Kidney epithelial cell (primary cell): ENCODE measurements around the gene RIC3. TPM values are rescaled to one million over a fixed set of nuclear protein-coding genes. Genes with fewer than 3 reads are reported as not detected.
A peak's percentile ranks its signal among the peaks of the same experiment; 100 is the strongest.

Experiments
- DNase-seq: peaks from one replicate; pipeline ENCODE4 v3.0.0-alpha.2; 2010; ENCODE audit warnings: low read depth
- H3K27me3 ChIP-seq: 2 replicates; pipeline ENCODE4 v1.6.0; 2011; ENCODE audit warnings: low read length; ENCODE audit not compliant: control insufficient read depth, insufficient read depth
- H3K36me3 ChIP-seq: 2 replicates; pipeline ENCODE4 v1.5.1; 2011; ENCODE audit warnings: low read length; ENCODE audit not compliant: control insufficient read depth, insufficient read depth
- H3K4me3 ChIP-seq: 2 replicates; pipeline ENCODE4 v1.5.1; 2011; ENCODE audit warnings: low read depth, mild to moderate bottlenecking, control low read depth, low read length
- total RNA-seq: library from RNA; depleted of rRNA; stranded (reverse); fragments of >200 nt; gene quantifications from 2 replicates; pipeline ENCODE4 v1.2.3, GENCODE V29; 2015
- TF ChIP-seq, protein P1 (sequence below): IDR thresholded peaks from 2 replicates; pipeline ENCODE4 v1.5.1; 2011; ENCODE audit warnings: mild to moderate bottlenecking, moderate library complexity, low read length, control low read depth, inconsistent platforms; ENCODE audit not compliant: insufficient read depth, poor library complexity, severe bottlenecking

The RIC3 gene
- total RNA-seq, 1 donor from 2014 or later: 19.5 TPM

DNA sequence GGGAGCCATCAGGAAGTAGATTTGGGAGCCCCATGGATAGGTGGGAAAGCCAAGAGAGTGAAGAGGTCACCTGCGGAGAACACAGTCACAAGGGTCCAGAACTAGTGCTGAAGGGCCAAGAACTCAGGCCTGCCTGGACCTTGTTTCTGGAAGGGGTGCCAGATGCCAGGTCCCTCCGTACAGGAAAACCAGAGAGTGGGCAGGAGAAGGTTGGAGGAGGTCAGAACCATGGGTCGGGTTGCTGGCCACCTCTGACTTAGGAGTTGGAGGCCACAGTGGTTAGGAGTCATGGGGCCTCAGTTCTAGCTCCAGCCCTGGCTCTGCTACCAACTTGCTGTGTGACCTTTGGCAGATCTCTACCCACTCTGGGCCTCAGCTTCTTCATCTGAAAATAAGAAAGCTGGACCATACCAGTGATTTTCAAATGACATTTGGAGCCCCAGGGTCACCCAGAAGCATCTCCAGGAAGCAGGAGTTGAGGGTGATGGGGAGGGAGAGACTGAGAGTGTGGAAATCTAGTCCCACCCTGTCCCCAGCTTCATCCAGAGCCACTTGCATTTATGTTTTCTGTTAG lies 108.6 kb downstream of the RIC3 start:
- Histone ChIP-seq H3K36me3 (no peaks in the 10 kb centered on the region), H3K27me3 (no peaks in the 10 kb centered on the region)
- TF ChIP-seq, protein P1, sequence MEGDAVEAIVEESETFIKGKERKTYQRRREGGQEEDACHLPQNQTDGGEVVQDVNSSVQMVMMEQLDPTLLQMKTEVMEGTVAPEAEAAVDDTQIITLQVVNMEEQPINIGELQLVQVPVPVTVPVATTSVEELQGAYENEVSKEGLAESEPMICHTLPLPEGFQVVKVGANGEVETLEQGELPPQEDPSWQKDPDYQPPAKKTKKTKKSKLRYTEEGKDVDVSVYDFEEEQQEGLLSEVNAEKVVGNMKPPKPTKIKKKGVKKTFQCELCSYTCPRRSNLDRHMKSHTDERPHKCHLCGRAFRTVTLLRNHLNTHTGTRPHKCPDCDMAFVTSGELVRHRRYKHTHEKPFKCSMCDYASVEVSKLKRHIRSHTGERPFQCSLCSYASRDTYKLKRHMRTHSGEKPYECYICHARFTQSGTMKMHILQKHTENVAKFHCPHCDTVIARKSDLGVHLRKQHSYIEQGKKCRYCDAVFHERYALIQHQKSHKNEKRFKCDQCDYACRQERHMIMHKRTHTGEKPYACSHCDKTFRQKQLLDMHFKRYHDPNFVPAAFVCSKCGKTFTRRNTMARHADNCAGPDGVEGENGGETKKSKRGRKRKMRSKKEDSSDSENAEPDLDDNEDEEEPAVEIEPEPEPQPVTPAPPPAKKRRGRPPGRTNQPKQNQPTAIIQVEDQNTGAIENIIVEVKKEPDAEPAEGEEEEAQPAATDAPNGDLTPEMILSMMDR: no peak

DNA sequence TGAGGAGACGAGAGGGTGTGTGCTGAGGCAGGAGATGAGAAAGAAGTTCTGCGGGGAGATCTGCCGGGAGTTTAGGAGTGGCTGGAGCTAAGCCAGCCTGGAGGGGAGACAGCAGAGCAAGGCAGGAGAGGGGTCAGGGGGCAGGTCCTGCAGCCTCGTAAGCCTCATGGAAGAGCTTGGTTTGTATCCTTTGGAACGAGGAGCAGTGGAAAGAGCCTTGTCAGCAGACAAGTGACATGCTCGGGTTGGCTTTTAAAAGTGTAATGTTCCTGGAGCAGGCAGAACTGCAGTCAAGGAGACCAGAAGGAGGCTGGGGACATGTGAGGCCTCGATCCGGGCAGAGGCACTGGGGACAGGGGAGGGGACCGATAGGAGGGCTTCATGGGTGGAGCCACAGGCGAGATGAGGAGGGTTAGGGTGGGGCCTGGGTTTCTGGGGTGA lies 109.2 kb downstream of the RIC3 start:
- DNase-seq: no peak
- no peaks in the 10 kb centered on the region for H3K27me3 ChIP-seq
- no peaks in the 10 kb centered on the region for H3K36me3 ChIP-seq
- TF ChIP-seq, protein P1: no peak
- H3K4me3 ChIP-seq: no peak overlapping the region

More for the DNA sequence above, 108.6 kb downstream of the RIC3 start:
- H3K4me3 ChIP-seq: no peak overlapping the region
- no peak for DNase-seq

DNA sequence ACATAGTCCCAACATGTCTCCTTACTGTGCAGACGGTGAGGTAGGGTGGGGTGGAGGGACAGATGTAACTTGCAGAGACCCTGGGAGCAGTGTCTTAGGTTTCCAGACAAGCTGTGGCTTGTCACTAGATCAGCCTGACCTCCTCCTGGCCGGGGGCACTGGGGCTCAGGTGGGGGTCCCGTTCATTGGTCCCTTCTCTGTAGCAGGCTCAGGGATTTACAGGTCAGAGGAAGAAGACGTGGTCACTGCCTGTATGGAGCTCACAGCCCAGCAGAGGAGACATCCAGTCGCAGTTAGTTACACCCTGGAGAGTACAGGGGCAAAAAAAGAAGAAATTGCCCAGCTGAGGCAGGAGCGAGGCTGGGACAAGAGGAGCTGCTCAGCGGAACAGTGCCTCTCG lies 109.8 kb downstream of the RIC3 start:
- Histone ChIP-seq H3K27me3 (no peaks in the 10 kb centered on the region), H3K4me3 (no peak overlapping the region), H3K36me3 (no peaks in the 10 kb centered on the region)
- DNase-seq: no peak
- TF ChIP-seq, protein P1: no peak

DNA sequence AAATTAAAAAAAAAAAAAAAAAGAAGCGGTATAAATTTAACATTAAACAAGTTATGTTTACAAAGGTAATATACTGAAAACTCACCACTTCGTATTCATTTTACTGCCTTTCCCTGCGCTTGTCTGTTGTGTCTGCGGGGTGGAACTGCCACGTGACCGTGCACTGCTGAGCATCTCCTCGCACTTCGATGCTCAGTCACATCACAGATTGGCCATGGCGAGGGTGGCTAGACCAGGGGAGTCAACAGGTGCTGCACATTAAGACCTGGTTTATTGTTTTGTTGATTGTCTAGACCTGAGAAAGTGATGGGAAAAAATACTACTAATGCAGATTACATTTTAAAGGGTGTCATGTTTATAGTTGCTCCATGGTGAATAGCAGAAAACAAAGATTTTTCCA lies 110.6 kb downstream of the RIC3 start:
- Histone ChIP-seq H3K4me3 (no peak overlapping the region), H3K36me3 (no peaks in the 10 kb centered on the region), H3K27me3 (no peaks in the 10 kb centered on the region)
- DNase-seq: no peak
- TF ChIP-seq, protein P1: no peak

DNA sequence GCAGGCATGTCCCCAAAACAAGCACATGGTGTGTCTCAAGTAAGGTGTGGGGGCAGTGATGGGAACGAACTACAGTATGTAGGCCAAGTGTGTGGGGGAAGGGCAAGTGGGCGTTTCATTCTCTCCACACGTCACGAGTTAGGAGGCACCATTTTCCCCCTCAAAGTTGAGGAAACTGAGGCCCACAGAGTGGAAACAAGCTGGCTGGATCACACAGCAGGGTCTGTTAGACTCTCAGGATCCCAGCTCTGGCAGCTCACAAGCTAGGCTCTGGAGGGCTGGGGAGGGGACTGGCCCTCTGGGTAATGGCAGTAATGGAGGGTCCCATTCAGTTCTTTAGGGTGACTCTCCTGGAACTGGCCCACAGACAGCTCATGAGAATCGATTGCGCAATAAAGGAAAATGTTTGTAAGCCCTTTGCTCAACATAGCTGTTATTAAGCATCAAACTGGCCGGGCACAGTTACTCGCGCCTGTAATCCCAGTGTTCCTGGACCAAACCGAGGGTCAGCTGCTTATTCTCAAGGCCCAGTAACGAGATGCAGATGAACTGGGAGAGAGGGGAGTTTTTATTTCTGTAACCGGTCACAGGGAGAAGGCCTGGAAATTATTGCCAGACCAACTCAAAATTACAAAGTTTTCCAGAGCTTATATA lies 111.9 kb downstream of the RIC3 start:
- TF ChIP-seq, protein P1: no peak
- DNase-seq: peak; percentile 4

More for the DNA sequence above, 111.9 kb downstream of the RIC3 start:
- Histone ChIP-seq H3K36me3 (no peaks in the 10 kb centered on the region), H3K4me3 (no peak overlapping the region), H3K27me3 (no peaks in the 10 kb centered on the region)

Other genes with a start within 250 kb of the RIC3 start
- gene OR10A6, start 237.8 kb downstream of the RIC3 start, total RNA-seq: not detected in 2 replicates
- gene OR10A3, start 227.3 kb downstream of the RIC3 start, total RNA-seq: not detected in 2 replicates
- not detected in 2 replicates for gene NLRP10, start 203.6 kb downstream of the RIC3 start, total RNA-seq
- 334 and 372 TPM in 2 replicates for gene EIF3F, start 181.7 kb downstream of the RIC3 start, total RNA-seq
- gene TUB, start 87.8 kb downstream of the RIC3 start, total RNA-seq: 3.3 and 3.6 TPM in 2 replicates
- gene LMO1, start 94.9 kb upstream of the RIC3 start, total RNA-seq: 0.50 and 0.75 TPM in 2 replicates